A549 (cell line): ENCODE measurements around the gene PITPNM1. TPM values are rescaled to one million over a fixed set of nuclear protein-coding genes. Genes with fewer than 3 reads are reported as not detected.

Experiments used
- ATOH8 ChIP-seq: fragments of 250-450 bp; sonication (Bioruptor Pico); IDR thresholded peaks from 2 replicates; pipeline ENCODE4 v1.5.0; 2020; ENCODE audit warnings: low read depth, mild to moderate bottlenecking, moderate library complexity
- HDAC2 ChIP-seq: fragments of 200-600 bp; sonication (generic); IDR thresholded peaks from 2 replicates; pipeline ENCODE4 v1.6.1; 2016
- HMGXB4 ChIP-seq: fragments of 250-450 bp; sonication (Bioruptor Pico); IDR thresholded peaks from 2 replicates; pipeline ENCODE4 v1.5.0; 2021; ENCODE audit warnings: mild to moderate bottlenecking, moderate library complexity, borderline replicate concordance
- HOXB5 ChIP-seq: fragments of 250-450 bp; sonication (Bioruptor Pico); IDR thresholded peaks from 2 replicates; pipeline ENCODE4 v1.5.0; 2020; ENCODE audit warnings: mild to moderate bottlenecking, moderate library complexity
- KDM5A ChIP-seq: fragments of 200-600 bp; sonication (generic); IDR thresholded peaks from 2 replicates; pipeline ENCODE4 v1.6.1; 2016; ENCODE audit warnings: antibody characterized with exemption, mild to moderate bottlenecking
- RAD21 ChIP-seq, 2 experiments: fragments of >200 bp in 1 of 2; sonication (Bioruptor Twin) in 1 of 2; formaldehyde crosslinking in 1 of 2; IDR thresholded peaks in 1 of 2; conservative IDR thresholded peaks in 1 of 2; 2 replicates in 1 of 2; 3 replicates in 1 of 2; pipeline ENCODE4 v1.6.1; 2012 to 2018; ENCODE audit warnings: inconsistent platforms in 1 of 2
- SREBF2 ChIP-seq: fragments of 450-650 bp; IDR thresholded peaks from 2 replicates; pipeline ENCODE4 v1.6.1; 2014; ENCODE audit warnings: mild to moderate bottlenecking, moderate library complexity
- ZFP36 ChIP-seq: fragments of 450-650 bp; IDR thresholded peaks from 2 replicates; pipeline ENCODE4 v1.6.1; 2014; ENCODE audit warnings: borderline replicate concordance; ENCODE audit not compliant: partially characterized antibody
- polyA plus RNA-seq, 4 experiments: library from polyadenylated mRNA; depleted of rRNA in 3 of 4; stranded (reverse); fragments of >200 nt; fragmentation: RNase III in 1 of 4; extraction: RNeasy Plus Mini Kit Qiagen cat#74134 plus additional on column Dnase treatment in 1 of 4; gene quantifications; 2 replicates in 3 of 4; 3 replicates in 1 of 4; pipeline ENCODE4 v1.2.3, GENCODE V29; 2011 to 2017
- TF ChIP-seq, protein P1 (sequence below): fragments of 200-600 bp; sonication (generic); IDR thresholded peaks from 2 replicates; pipeline ENCODE4 v1.6.1; 2016; ENCODE audit warnings: antibody characterized with exemption, mild to moderate bottlenecking, moderate library complexity
- TF ChIP-seq, protein P2 (sequence below): fragments of 150-350 bp; IDR thresholded peaks from 2 replicates; pipeline ENCODE4 v1.6.1; 2014; ENCODE audit warnings: low read depth, mild to moderate bottlenecking, low read length
- TF ChIP-seq, protein P3 (sequence below): fragments of >200 bp; sonication (Bioruptor Twin); formaldehyde crosslinking; IDR thresholded peaks from 3 replicates; pipeline ENCODE4 v1.5.1; 2016
- TF ChIP-seq, protein P4 (sequence below): IDR thresholded peaks from 2 replicates; pipeline ENCODE4 v1.6.1; 2012

PITPNM1 gene
- polyA plus RNA-seq, 2 of the 4 experiments (the other 2 are of a cell fraction), result 14.2 to 42.0 TPM

- TF ChIP-seq, protein P1, sequence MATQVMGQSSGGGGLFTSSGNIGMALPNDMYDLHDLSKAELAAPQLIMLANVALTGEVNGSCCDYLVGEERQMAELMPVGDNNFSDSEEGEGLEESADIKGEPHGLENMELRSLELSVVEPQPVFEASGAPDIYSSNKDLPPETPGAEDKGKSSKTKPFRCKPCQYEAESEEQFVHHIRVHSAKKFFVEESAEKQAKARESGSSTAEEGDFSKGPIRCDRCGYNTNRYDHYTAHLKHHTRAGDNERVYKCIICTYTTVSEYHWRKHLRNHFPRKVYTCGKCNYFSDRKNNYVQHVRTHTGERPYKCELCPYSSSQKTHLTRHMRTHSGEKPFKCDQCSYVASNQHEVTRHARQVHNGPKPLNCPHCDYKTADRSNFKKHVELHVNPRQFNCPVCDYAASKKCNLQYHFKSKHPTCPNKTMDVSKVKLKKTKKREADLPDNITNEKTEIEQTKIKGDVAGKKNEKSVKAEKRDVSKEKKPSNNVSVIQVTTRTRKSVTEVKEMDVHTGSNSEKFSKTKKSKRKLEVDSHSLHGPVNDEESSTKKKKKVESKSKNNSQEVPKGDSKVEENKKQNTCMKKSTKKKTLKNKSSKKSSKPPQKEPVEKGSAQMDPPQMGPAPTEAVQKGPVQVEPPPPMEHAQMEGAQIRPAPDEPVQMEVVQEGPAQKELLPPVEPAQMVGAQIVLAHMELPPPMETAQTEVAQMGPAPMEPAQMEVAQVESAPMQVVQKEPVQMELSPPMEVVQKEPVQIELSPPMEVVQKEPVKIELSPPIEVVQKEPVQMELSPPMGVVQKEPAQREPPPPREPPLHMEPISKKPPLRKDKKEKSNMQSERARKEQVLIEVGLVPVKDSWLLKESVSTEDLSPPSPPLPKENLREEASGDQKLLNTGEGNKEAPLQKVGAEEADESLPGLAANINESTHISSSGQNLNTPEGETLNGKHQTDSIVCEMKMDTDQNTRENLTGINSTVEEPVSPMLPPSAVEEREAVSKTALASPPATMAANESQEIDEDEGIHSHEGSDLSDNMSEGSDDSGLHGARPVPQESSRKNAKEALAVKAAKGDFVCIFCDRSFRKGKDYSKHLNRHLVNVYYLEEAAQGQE, result 0 out of 2 replicates have a peak, but pooled peaks have one; percentile 6
- no peak for TF ChIP-seq ATOH8 (CRISPR knock-in tag)
- peak; percentile 82; the same call in 1 of the 2 replicates for TF ChIP-seq HDAC2
- TF ChIP-seq, protein P2, sequence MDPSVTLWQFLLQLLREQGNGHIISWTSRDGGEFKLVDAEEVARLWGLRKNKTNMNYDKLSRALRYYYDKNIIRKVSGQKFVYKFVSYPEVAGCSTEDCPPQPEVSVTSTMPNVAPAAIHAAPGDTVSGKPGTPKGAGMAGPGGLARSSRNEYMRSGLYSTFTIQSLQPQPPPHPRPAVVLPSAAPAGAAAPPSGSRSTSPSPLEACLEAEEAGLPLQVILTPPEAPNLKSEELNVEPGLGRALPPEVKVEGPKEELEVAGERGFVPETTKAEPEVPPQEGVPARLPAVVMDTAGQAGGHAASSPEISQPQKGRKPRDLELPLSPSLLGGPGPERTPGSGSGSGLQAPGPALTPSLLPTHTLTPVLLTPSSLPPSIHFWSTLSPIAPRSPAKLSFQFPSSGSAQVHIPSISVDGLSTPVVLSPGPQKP, result no peak
- TF ChIP-seq RAD21 (conservative IDR thresholded peaks at IDR 0.05 in 1 of 2, IDR thresholded peaks at IDR 0.05 in 1 of 2), result no peak
- TF ChIP-seq SREBF2, result no peak
- no peak for TF ChIP-seq HMGXB4
- TF ChIP-seq HOXB5 (CRISPR knock-in tag), result no peak
- TF ChIP-seq ZFP36, result no peak
- TF ChIP-seq, protein P3, sequence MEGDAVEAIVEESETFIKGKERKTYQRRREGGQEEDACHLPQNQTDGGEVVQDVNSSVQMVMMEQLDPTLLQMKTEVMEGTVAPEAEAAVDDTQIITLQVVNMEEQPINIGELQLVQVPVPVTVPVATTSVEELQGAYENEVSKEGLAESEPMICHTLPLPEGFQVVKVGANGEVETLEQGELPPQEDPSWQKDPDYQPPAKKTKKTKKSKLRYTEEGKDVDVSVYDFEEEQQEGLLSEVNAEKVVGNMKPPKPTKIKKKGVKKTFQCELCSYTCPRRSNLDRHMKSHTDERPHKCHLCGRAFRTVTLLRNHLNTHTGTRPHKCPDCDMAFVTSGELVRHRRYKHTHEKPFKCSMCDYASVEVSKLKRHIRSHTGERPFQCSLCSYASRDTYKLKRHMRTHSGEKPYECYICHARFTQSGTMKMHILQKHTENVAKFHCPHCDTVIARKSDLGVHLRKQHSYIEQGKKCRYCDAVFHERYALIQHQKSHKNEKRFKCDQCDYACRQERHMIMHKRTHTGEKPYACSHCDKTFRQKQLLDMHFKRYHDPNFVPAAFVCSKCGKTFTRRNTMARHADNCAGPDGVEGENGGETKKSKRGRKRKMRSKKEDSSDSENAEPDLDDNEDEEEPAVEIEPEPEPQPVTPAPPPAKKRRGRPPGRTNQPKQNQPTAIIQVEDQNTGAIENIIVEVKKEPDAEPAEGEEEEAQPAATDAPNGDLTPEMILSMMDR, result no peak
- TF ChIP-seq KDM5A, result peak; percentile 83
- TF ChIP-seq, protein P4, sequence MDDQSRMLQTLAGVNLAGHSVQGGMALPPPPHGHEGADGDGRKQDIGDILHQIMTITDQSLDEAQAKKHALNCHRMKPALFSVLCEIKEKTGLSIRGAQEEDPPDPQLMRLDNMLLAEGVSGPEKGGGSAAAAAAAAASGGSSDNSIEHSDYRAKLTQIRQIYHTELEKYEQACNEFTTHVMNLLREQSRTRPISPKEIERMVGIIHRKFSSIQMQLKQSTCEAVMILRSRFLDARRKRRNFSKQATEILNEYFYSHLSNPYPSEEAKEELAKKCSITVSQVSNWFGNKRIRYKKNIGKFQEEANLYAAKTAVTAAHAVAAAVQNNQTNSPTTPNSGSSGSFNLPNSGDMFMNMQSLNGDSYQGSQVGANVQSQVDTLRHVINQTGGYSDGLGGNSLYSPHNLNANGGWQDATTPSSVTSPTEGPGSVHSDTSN, result no peak
Observed at GRCh38 chr11:67482827-67483798, 22.1 kb downstream of the PITPNM1 start, which contains the start of gene AIP (continued).
